ENCODE measurements around the gene ALG11.
"Not testable (repeated sequence)": the region's sequence is repeated elsewhere in the genome, so short reads cannot be mapped to it uniquely, and the experiment has no call there.

Gene ALG11

GRCh38 chr13:52033039-52033438 is 20.8 kb downstream of the ALG11 start:
- no peaks in the 10 kb centered on the region for H3K4me1 ChIP-seq (ENCODE audit: control insufficient read depth in 1 of 2, insufficient read depth in 2 of 2, low read length in 2 of 2)
- no peaks in the 10 kb centered on the region for H3K9me3 ChIP-seq (ENCODE audit: control insufficient read depth in 1 of 2, low read length in 2 of 2)
- H3K36me3 ChIP-seq (ENCODE audit: control insufficient read depth in 1 of 2, insufficient read depth in 2 of 2, low read length in 2 of 2) = peaks cover 0 to 9% of the 10 kb centered on the region in 2 donors
- no peaks in the 10 kb centered on the region for H3K27me3 ChIP-seq (ENCODE audit: low read depth, low read length)
- no peak overlapping the region for H3K27ac ChIP-seq (ENCODE audit: low read length)
- no peak overlapping the region for H3K4me3 ChIP-seq (ENCODE audit: low read depth in 1 of 2, low read length in 2 of 2)

GRCh38 chr13:52034616-52035226 is 22.5 kb downstream of the ALG11 start:
- H3K36me3 ChIP-seq (ENCODE audit: control insufficient read depth in 1 of 2, insufficient read depth in 2 of 2, low read length in 2 of 2) = no peaks in the 10 kb centered on the region
- H3K27ac ChIP-seq (ENCODE audit: low read length) = no peak overlapping the region
- H3K4me1 ChIP-seq (ENCODE audit: control insufficient read depth in 1 of 2, insufficient read depth in 2 of 2, low read length in 2 of 2) = no peaks in the 10 kb centered on the region
- H3K27me3 ChIP-seq (ENCODE audit: low read depth, low read length) = no peaks in the 10 kb centered on the region
- H3K9me3 ChIP-seq (ENCODE audit: control insufficient read depth in 1 of 2, low read length in 2 of 2) = no peaks in the 10 kb centered on the region
- no peak overlapping the region for H3K4me3 ChIP-seq (ENCODE audit: low read depth in 1 of 2, low read length in 2 of 2)

- no peaks in the 10 kb centered on the region for H3K9me3 ChIP-seq (ENCODE audit: control insufficient read depth in 1 of 2, low read length in 2 of 2)
- no peak overlapping the region for H3K4me3 ChIP-seq (ENCODE audit: low read depth in 1 of 2, low read length in 2 of 2)
- H3K27ac ChIP-seq (ENCODE audit: low read length) = no peak overlapping the region
- no peaks in the 10 kb centered on the region for H3K4me1 ChIP-seq (ENCODE audit: control insufficient read depth in 1 of 2, insufficient read depth in 2 of 2, low read length in 2 of 2)
- H3K36me3 ChIP-seq (ENCODE audit: control insufficient read depth in 1 of 2, insufficient read depth in 2 of 2, low read length in 2 of 2) = no peaks in the 10 kb centered on the region
- no peaks in the 10 kb centered on the region for H3K27me3 ChIP-seq (ENCODE audit: low read depth, low read length)
Measured at GRCh38 chr13:52036037-52036436, 23.8 kb downstream of the ALG11 start.

- Histone ChIP-seq H3K27ac (ENCODE audit: low read length) (no peak overlapping the region), H3K4me3 (ENCODE audit: low read depth in 1 of 2, low read length in 2 of 2) (no peak overlapping the region)
Measured at GRCh38 chr13:52043675-52044074, 31.5 kb downstream of the ALG11 start.

GRCh38 chr13:52047463-52047862 is 35.3 kb downstream of the ALG11 start:
- peaks cover 0 to 2% of the 10 kb centered on the region in 2 donors for H3K9me3 ChIP-seq (ENCODE audit: control insufficient read depth in 1 of 2, low read length in 2 of 2)

More at GRCh38 chr13:52043675-52044074, 31.5 kb downstream of the ALG11 start:
- H3K4me1 ChIP-seq (ENCODE audit: control insufficient read depth in 1 of 2, insufficient read depth in 2 of 2, low read length in 2 of 2) = no peaks in the 10 kb centered on the region
- H3K9me3 ChIP-seq (ENCODE audit: control insufficient read depth in 1 of 2, low read length in 2 of 2) = peaks cover 0 to 2% of the 10 kb centered on the region in 2 donors
- no peaks in the 10 kb centered on the region for H3K27me3 ChIP-seq (ENCODE audit: low read depth, low read length)
- no peaks in the 10 kb centered on the region for H3K36me3 ChIP-seq (ENCODE audit: control insufficient read depth in 1 of 2, insufficient read depth in 2 of 2, low read length in 2 of 2)

GRCh38 chr13:52048516-52048915 is 36.3 kb downstream of the ALG11 start:
- no peak overlapping the region for H3K27ac ChIP-seq (ENCODE audit: low read length)
- no peaks in the 10 kb centered on the region for H3K4me1 ChIP-seq (ENCODE audit: control insufficient read depth in 1 of 2, insufficient read depth in 2 of 2, low read length in 2 of 2)

More at GRCh38 chr13:52047463-52047862, 35.3 kb downstream of the ALG11 start:
- H3K4me3 ChIP-seq (ENCODE audit: low read depth in 1 of 2, low read length in 2 of 2) = no peak overlapping the region
- H3K36me3 ChIP-seq (ENCODE audit: control insufficient read depth in 1 of 2, insufficient read depth in 2 of 2, low read length in 2 of 2) = no peaks in the 10 kb centered on the region
- no peaks in the 10 kb centered on the region for H3K27me3 ChIP-seq (ENCODE audit: low read depth, low read length)
- H3K27ac ChIP-seq (ENCODE audit: low read length) = no peak overlapping the region
- H3K4me1 ChIP-seq (ENCODE audit: control insufficient read depth in 1 of 2, insufficient read depth in 2 of 2, low read length in 2 of 2) = no peaks in the 10 kb centered on the region

GRCh38 chr13:52051400-52051799 is 39.2 kb downstream of the ALG11 start:
- Histone ChIP-seq H3K36me3 (ENCODE audit: control insufficient read depth in 1 of 2, insufficient read depth in 2 of 2, low read length in 2 of 2) (no peaks in the 10 kb centered on the region), H3K9me3 (ENCODE audit: control insufficient read depth in 1 of 2, low read length in 2 of 2) (peaks cover 0 to 2% of the 10 kb centered on the region in 2 donors), H3K4me1 (ENCODE audit: control insufficient read depth in 1 of 2, insufficient read depth in 2 of 2, low read length in 2 of 2) (no peaks in the 10 kb centered on the region), H3K27me3 (ENCODE audit: low read depth, low read length) (no peaks in the 10 kb centered on the region), H3K4me3 (ENCODE audit: low read depth in 1 of 2, low read length in 2 of 2) (no peak overlapping the region), H3K27ac (ENCODE audit: low read length) (no peak overlapping the region)

More at GRCh38 chr13:52048516-52048915, 36.3 kb downstream of the ALG11 start:
- H3K36me3 ChIP-seq (ENCODE audit: control insufficient read depth in 1 of 2, insufficient read depth in 2 of 2, low read length in 2 of 2) = no peaks in the 10 kb centered on the region
- peaks cover 0 to 2% of the 10 kb centered on the region in 2 donors for H3K9me3 ChIP-seq (ENCODE audit: control insufficient read depth in 1 of 2, low read length in 2 of 2)
- no peaks in the 10 kb centered on the region for H3K27me3 ChIP-seq (ENCODE audit: low read depth, low read length)
- no peak overlapping the region for H3K4me3 ChIP-seq (ENCODE audit: low read depth in 1 of 2, low read length in 2 of 2)

- H3K27ac ChIP-seq (ENCODE audit: low read length) = no peak overlapping the region
- H3K9me3 ChIP-seq (ENCODE audit: control insufficient read depth in 1 of 2, low read length in 2 of 2) = peaks cover 0 to 1% of the 10 kb centered on the region in 2 donors
- H3K4me1 ChIP-seq (ENCODE audit: control insufficient read depth in 1 of 2, insufficient read depth in 2 of 2, low read length in 2 of 2) = no peaks in the 10 kb centered on the region
- H3K4me3 ChIP-seq (ENCODE audit: low read depth in 1 of 2, low read length in 2 of 2) = no peak overlapping the region
- H3K36me3 ChIP-seq (ENCODE audit: control insufficient read depth in 1 of 2, insufficient read depth in 2 of 2, low read length in 2 of 2) = no peaks in the 10 kb centered on the region
- no peaks in the 10 kb centered on the region for H3K27me3 ChIP-seq (ENCODE audit: low read depth, low read length)
Measured at GRCh38 chr13:52053460-52053859, 41.3 kb downstream of the ALG11 start.

- not testable (repeated sequence) for H3K36me3 ChIP-seq (ENCODE audit: control insufficient read depth in 1 of 2, insufficient read depth in 2 of 2, low read length in 2 of 2); H3K4me3 ChIP-seq (ENCODE audit: low read depth in 1 of 2, low read length in 2 of 2); H3K9me3 ChIP-seq (ENCODE audit: control insufficient read depth in 1 of 2, low read length in 2 of 2); H3K27ac ChIP-seq (ENCODE audit: low read length); H3K27me3 ChIP-seq (ENCODE audit: low read depth, low read length); H3K4me1 ChIP-seq (ENCODE audit: control insufficient read depth in 1 of 2, insufficient read depth in 2 of 2, low read length in 2 of 2)
Measured at GRCh38 chr13:52061064-52061463, 48.9 kb downstream of the ALG11 start.

- Histone ChIP-seq H3K4me3 (ENCODE audit: low read depth in 1 of 2, low read length in 2 of 2) (no peak overlapping the region), H3K9me3 (ENCODE audit: control insufficient read depth in 1 of 2, low read length in 2 of 2) (peaks cover 0 to 9% of the 10 kb centered on the region in 2 donors), H3K4me1 (ENCODE audit: control insufficient read depth in 1 of 2, insufficient read depth in 2 of 2, low read length in 2 of 2) (no peaks in the 10 kb centered on the region), H3K36me3 (ENCODE audit: control insufficient read depth in 1 of 2, insufficient read depth in 2 of 2, low read length in 2 of 2) (no peaks in the 10 kb centered on the region), H3K27ac (ENCODE audit: low read length) (no peak overlapping the region), H3K27me3 (ENCODE audit: low read depth, low read length) (no peaks in the 10 kb centered on the region)
Measured at GRCh38 chr13:52061587-52061986, 49.4 kb downstream of the ALG11 start.

GRCh38 chr13:52067237-52067636 is 55.0 kb downstream of the ALG11 start:
- H3K9me3 ChIP-seq (ENCODE audit: control insufficient read depth in 1 of 2, low read length in 2 of 2) = peaks cover 7 to 30% of the 10 kb centered on the region in 2 donors
- H3K4me1 ChIP-seq (ENCODE audit: control insufficient read depth in 1 of 2, insufficient read depth in 2 of 2, low read length in 2 of 2) = no peaks in the 10 kb centered on the region
- H3K27ac ChIP-seq (ENCODE audit: low read length) = no peak overlapping the region

GRCh38 chr13:52070929-52071523 is 58.8 kb downstream of the ALG11 start:
- no peak overlapping the region for H3K4me3 ChIP-seq (ENCODE audit: low read depth in 1 of 2, low read length in 2 of 2)
- no peaks in the 10 kb centered on the region for H3K27me3 ChIP-seq (ENCODE audit: low read depth, low read length)
- no peak overlapping the region for H3K27ac ChIP-seq (ENCODE audit: low read length)
- H3K36me3 ChIP-seq (ENCODE audit: control insufficient read depth in 1 of 2, insufficient read depth in 2 of 2, low read length in 2 of 2) = no peaks in the 10 kb centered on the region
- peaks cover 7 to 21% of the 10 kb centered on the region in 2 donors for H3K9me3 ChIP-seq (ENCODE audit: control insufficient read depth in 1 of 2, low read length in 2 of 2)
- H3K4me1 ChIP-seq (ENCODE audit: control insufficient read depth in 1 of 2, insufficient read depth in 2 of 2, low read length in 2 of 2) = no peaks in the 10 kb centered on the region

More at GRCh38 chr13:52067237-52067636, 55.0 kb downstream of the ALG11 start:
- no peaks in the 10 kb centered on the region for H3K36me3 ChIP-seq (ENCODE audit: control insufficient read depth in 1 of 2, insufficient read depth in 2 of 2, low read length in 2 of 2)
- peak overlapping the region in 1 of 2 donors; percentile 22 for H3K4me3 ChIP-seq (ENCODE audit: low read depth in 1 of 2, low read length in 2 of 2)
- H3K27me3 ChIP-seq (ENCODE audit: low read depth, low read length) = no peaks in the 10 kb centered on the region
